Measurements from ENCODE around the gene IL16.

IL16 gene

DNA sequence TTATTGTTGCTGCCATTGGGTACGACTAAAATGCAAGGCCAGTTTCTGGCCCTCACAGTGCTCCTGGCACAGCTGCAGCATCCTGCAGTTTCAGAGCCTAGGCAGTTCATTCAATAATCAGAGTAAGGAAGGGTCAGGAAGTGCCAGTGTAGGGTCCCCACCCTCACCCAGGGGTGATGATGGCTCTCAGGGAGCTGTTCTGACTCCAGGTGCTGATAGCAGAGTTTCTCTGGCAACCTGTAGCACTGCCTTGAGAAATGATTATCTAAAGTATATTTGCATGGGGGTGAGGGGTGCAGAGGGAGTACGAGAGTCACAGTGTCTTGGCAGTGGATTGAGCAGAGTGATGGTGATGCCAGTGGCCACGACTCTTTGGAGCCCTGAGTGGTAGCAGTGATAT, 15.5 kb upstream of the IL16 start:
- no peak for TF ChIP-seq CTCF (conservative IDR thresholded peaks at IDR 0.05; ENCODE audit: control insufficient read depth, insufficient read depth, low read depth, low read length)
- no peak for DNase-seq (ENCODE audit: low read depth)
- no peak overlapping the region for H3K4me3 ChIP-seq (ENCODE audit: control insufficient read depth, low read depth, low read length)

DNA sequence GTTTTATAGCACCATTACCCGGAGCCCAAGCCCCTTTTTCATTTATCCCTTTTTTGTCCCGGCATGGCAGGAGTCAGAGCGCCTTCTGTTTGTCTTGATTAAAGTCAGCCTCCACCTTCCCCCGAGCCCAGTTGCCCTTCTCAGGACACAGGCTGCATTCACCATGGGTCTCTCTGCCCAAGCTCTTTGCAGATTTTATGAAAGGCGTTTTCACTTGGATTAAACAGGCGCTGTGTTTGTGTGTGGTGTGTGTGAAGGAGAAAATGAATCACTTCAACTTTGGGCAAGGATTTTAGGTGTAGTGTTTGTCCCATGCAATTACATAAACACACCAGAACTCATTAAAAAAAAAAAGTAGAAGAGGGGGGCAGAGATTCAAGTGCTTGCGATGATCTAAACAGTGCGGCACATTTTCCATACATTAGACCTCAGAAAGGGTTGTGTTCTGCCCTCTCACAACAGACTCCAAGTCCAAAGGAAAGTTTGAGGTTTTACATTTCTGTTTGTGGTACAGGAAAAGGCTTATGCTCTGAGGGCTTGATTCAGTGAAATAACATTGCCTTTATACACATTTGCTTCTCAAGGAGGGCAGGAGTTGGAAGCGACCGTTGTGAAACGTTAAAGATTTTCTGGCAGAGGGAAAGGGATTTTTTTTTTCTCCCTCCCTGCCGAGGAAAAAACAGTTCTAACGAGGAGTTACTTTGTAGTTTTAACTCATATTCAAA, 14.5 kb upstream of the IL16 start:
- peak; percentile 55 for DNase-seq (ENCODE audit: low read depth)
- H3K4me3 ChIP-seq (ENCODE audit: control insufficient read depth, low read depth, low read length): peak overlapping the region; percentile 44
- no peak for TF ChIP-seq CTCF (conservative IDR thresholded peaks at IDR 0.05; ENCODE audit: control insufficient read depth, insufficient read depth, low read depth, low read length)

- H3K4me3 ChIP-seq (ENCODE audit: control insufficient read depth, low read depth, low read length): peak overlapping the region; percentile 44
- TF ChIP-seq CTCF (conservative IDR thresholded peaks at IDR 0.05; ENCODE audit: control insufficient read depth, insufficient read depth, low read depth, low read length): peak; percentile 42
- DNase-seq (ENCODE audit: low read depth): no peak
Observed at GRCh38 chr15:81182756-81183438, 13.8 kb upstream of the IL16 start.

DNA sequence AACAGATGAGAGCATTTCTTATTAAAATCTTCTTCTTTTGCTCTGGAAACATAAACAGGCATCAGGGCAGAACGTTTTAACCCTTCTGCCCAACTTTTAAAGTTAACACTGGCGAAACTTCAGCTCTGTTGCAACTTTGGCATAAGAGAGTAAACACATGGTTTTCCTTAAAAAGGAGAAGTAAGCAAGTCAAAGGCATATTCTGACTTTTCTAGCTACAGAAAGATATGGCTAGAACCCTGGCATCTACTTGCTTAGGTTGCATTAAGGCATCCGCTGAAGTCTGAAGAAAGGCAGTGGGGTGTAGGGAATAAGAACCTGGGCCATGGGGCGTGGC, 13.3 kb upstream of the IL16 start:
- H3K4me3 ChIP-seq (ENCODE audit: control insufficient read depth, low read depth, low read length): peak overlapping the region; percentile 44
- TF ChIP-seq CTCF (conservative IDR thresholded peaks at IDR 0.05; ENCODE audit: control insufficient read depth, insufficient read depth, low read depth, low read length): no peak
- no peak for DNase-seq (ENCODE audit: low read depth)

DNA sequence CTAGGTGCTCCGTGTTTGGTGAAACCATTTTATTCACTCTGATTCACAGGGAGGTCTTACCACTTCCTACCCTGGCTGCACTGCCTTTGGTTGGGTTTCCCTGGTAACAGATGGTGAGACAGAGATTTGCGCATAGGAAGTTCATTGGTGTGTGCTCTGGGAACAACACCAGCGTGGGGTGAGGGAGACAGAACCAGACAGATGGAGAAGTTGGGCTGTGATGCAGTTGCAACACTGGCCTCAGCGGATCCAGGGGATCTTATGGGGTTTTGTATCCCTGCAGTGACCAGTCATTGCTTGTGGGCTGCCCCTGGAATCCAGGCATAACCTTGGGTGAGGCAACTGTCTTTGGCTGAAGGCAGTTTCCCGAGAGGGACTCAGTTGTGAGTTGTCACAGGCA, 12.5 kb upstream of the IL16 start:
- no peak for TF ChIP-seq CTCF (conservative IDR thresholded peaks at IDR 0.05; ENCODE audit: control insufficient read depth, insufficient read depth, low read depth, low read length)
- H3K4me3 ChIP-seq (ENCODE audit: control insufficient read depth, low read depth, low read length): no peak overlapping the region
- DNase-seq (ENCODE audit: low read depth): peak; percentile 90

GRCh38 chr15:81185631-81186295, 10.9 kb upstream of the IL16 start:
- no peak for TF ChIP-seq CTCF (conservative IDR thresholded peaks at IDR 0.05; ENCODE audit: control insufficient read depth, insufficient read depth, low read depth, low read length)
- DNase-seq (ENCODE audit: low read depth): no peak
- no peak overlapping the region for H3K4me3 ChIP-seq (ENCODE audit: control insufficient read depth, low read depth, low read length)

Measured in fibroblast of mammary gland (primary cell).